ENCODE data around the gene LRRC25.
A peak's percentile ranks its signal among the peaks of the same experiment; 100 is the strongest.

Gene LRRC25

DNA sequence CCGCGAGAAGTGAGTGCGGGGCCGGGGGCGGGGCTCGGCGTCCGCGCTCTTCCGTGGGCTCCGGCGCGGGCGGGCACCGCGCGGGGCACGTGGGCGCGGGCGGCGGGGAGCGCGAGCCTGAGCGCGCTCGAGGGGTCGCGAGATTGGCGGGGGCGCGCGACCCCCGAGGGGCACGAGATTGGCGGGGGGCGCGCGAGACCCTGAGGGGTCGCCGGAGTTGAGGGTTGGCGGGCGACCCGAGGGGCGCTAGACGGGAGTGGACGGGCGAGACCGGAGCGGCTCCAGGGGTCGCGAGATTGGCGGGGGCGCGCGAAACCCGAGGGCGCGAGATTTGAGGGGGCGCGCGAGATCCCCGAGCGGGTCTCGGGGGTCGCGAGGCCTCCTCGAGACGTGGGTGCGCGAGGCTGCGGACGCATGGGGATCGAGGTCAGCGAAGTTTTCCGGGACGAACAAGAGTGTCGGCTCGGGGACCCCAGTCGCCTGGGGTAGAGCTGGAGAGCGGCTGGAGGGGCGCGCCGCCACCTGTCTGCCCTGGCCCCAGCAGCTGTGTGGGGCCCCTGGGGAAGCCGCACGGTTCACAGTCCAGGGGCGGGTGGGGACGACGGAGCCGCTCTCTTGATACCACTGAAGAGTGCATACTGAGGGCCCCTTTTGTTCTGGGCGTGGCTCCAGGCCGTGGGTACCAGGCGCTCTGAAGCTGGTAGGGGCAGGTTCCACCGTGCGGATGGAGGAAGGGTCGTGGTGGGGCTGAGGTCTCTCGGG, 22.5 kb upstream of the LRRC25 start:
- Histone ChIP-seq H3K36me3 (ENCODE audit: insufficient read depth, low read length) (no peaks in the 10 kb centered on the region), H3K27me3 (ENCODE audit: control insufficient read depth, insufficient read depth, low read length) (no peaks in the 10 kb centered on the region), H3K9me3 (replicated peaks; ENCODE audit: low read length) (no peaks in the 10 kb centered on the region), H3K4me3 (ENCODE audit: low read length) (peak overlapping the region; percentile 87), H3K4me2 (ENCODE audit: low read length) (peak overlapping the region; percentile 98), H3K4me1 (ENCODE audit: control insufficient read depth, insufficient read depth, low read length) (peaks cover 59% of the 10 kb centered on the region), H3K9ac (ENCODE audit: low read depth, low read length) (peak overlapping the region; percentile 86)

DNA sequence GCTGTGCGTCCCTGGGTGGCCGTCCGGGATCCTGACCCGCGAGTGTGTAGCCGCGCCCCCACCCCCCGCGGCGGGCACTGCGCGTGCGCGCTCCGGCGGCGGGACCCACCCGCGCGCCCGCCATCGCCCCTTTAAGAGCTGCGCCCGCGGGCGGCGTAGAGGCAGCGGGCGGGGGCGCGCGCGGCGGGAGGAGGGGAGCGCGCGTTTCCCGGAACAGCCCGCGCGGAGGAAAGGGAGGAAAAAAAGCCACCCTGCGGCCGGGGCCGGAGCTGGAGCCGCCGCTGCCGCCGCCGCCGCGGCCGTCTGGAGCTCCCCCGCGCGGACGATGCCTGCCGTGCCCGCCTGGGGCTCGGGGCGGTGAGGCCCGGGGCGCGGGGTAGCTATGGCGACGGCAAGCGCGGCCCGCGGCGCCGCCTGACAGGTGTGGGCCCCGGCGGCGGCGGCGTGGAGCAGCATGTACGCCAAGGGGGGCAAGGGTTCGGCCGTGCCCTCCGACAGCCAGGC, 21.8 kb upstream of the LRRC25 start, which contains the start of gene SSBP4:
TSS of gene SSBP4 (plus strand) at position 204 of the 504 bp plus-strand sequence. CDS start at position 455, 251 bp downstream.
- H3K9me3 ChIP-seq (replicated peaks; ENCODE audit: low read length): no peaks in the 10 kb centered on the region
- H3K4me1 ChIP-seq (ENCODE audit: control insufficient read depth, insufficient read depth, low read length): peaks cover 65% of the 10 kb centered on the region
- peak within 1 kb of the TSS; percentile 87 for H3K4me3 ChIP-seq (ENCODE audit: low read length)
- no peaks in the 10 kb centered on the region for H3K27me3 ChIP-seq (ENCODE audit: control insufficient read depth, insufficient read depth, low read length)
- H3K9ac ChIP-seq (ENCODE audit: low read depth, low read length): peak within 1 kb of the TSS; percentile 86
- peak within 1 kb of the TSS; percentile 98 for H3K4me2 ChIP-seq (ENCODE audit: low read length)
- H3K36me3 ChIP-seq (ENCODE audit: insufficient read depth, low read length): no peaks in the 10 kb centered on the region

DNA sequence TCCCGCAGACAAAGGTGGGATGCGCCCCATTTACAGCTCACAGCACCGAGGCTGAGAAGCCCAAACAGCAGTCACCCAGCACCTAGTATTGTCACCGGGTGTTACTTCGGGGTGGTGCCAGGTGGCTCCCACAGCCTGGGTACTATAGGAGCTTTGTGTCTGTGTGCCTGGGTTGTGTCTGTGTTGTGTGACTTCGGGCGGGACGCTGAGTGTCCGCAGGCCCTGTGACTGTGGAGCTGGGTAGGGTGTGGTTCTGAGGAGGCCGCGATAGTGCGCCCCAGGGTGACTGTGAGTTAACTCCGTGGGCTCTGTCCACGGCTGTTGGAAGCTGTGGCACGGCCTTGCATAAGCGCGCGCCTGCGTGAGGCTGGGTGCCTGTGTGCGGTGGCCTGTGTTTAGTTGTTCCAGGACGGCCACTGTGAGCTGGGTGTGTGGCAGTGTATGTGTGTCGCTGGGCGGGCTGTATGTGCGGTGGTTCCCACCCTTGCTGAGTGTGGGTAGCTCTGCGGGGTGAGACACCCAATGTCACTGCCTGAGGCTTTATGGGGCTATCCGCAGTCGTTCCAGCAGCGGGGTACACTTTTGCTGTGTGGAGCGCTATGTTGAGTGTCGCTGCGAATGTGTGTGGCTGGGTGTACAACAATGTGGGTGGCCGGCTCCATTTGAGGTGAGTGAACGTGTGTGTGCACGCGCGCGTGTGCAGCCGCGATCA, 21.2 kb upstream of the LRRC25 start:
- H3K27me3 ChIP-seq (ENCODE audit: control insufficient read depth, insufficient read depth, low read length): no peaks in the 10 kb centered on the region
- no peaks in the 10 kb centered on the region for H3K9me3 ChIP-seq (replicated peaks; ENCODE audit: low read length)
- peak overlapping the region; percentile 87 for H3K4me3 ChIP-seq (ENCODE audit: low read length)
- no peaks in the 10 kb centered on the region for H3K36me3 ChIP-seq (ENCODE audit: insufficient read depth, low read length)
- peak overlapping the region; percentile 98 for H3K4me2 ChIP-seq (ENCODE audit: low read length)
- peaks cover 66% of the 10 kb centered on the region for H3K4me1 ChIP-seq (ENCODE audit: control insufficient read depth, insufficient read depth, low read length)
- peak overlapping the region; percentile 19 for H3K9ac ChIP-seq (ENCODE audit: low read depth, low read length)

DNA sequence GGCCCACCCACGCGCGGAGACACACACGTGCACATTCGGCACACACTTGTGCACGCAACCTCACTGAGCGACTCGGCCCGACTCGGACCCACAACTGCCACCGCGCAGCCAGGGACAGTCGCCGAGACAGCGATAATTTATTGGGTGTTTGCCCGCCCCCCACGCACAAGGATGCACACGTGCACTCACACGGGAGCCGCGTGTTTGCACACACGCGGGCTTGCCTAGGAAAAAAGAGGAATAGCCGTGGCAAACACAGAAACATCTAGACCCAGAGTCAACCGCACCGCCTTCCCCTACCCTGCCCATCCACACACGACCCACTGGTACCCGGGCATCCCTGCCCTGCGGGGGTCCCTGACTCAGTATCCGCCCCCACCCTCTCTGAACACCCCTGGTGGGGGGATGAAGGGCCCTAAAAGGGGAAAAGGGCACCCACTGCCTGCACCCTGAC, 20.6 kb upstream of the LRRC25 start:
- no peaks in the 10 kb centered on the region for H3K36me3 ChIP-seq (ENCODE audit: insufficient read depth, low read length)
- no peaks in the 10 kb centered on the region for H3K9me3 ChIP-seq (replicated peaks; ENCODE audit: low read length)
- peak overlapping the region; percentile 62 for H3K4me3 ChIP-seq (ENCODE audit: low read length)
- peaks cover 66% of the 10 kb centered on the region for H3K4me1 ChIP-seq (ENCODE audit: control insufficient read depth, insufficient read depth, low read length)
- H3K4me2 ChIP-seq (ENCODE audit: low read length): peak overlapping the region; percentile 88
- peak overlapping the region; percentile 84 for H3K9ac ChIP-seq (ENCODE audit: low read depth, low read length)
- no peaks in the 10 kb centered on the region for H3K27me3 ChIP-seq (ENCODE audit: control insufficient read depth, insufficient read depth, low read length)

DNA sequence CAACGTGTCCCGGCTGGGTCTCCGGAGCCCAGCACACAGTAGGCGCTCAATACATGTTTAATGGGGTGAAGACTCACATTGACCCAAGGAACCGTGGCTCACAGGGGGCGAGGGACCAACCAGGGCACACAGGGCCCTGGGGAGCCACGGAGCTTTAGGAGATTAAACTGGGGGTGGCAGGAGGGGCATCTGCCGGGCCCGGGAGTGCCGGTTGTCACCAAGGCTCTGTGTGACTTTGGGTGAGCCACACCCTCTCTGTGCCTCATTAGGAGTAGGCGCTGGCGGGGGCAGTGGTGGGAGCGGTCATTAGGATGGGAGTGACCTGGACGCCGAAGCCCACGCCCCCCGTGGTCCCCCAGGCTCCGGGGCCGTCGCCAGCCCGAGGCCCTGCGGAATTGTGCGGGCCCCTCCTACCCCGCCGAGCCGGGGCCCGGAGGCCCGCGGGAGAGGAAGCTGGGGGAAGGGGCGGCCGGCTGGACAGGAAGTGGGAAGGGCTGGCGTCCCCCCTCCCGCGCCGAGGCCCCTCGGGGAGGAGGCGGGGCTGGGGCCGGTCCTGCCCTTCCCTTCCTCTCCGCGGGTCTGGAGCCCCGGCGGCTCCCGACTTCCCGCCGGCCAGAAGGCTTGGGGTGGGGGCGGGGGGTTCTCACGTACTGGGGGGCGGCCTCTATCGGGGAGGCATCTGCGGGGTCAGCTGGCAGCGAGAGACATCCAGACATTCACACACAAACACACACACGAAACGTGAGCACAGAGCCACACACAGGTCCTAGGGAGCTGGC, 20.0 kb upstream of the LRRC25 start:
- H3K4me1 ChIP-seq (ENCODE audit: control insufficient read depth, insufficient read depth, low read length): peaks cover 66% of the 10 kb centered on the region
- peak overlapping the region; percentile 62 for H3K4me3 ChIP-seq (ENCODE audit: low read length)
- H3K9ac ChIP-seq (ENCODE audit: low read depth, low read length): peak overlapping the region; percentile 84

DNA sequence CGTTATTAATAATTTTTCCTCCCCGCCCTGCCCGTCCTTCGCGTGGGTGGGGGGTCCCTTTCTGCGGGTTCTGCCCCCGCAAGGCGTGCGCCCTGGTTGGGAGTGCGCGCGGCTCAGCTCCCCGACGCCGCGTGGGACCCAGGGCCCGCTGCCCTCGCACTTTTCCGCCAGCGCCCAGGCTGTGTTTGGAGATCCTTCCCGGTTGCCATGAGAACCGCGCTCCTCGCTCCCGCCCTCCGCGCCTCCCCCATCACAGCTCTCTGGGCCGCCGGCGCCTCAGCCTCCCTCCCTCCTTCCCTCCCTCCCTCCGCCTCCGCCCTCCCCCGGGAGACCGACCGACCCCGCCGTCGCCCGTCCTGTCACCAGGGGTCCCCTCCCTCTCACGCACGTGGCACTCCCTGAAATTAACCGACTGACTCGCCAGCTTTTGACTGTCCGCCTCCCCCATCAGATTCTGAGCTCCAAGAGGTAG, 19.4 kb upstream of the LRRC25 start:
- Histone ChIP-seq H3K4me3 (ENCODE audit: low read length) (peak overlapping the region; percentile 62), H3K9ac (ENCODE audit: low read depth, low read length) (peak overlapping the region; percentile 84), H3K27me3 (ENCODE audit: control insufficient read depth, insufficient read depth, low read length) (no peaks in the 10 kb centered on the region), H3K4me1 (ENCODE audit: control insufficient read depth, insufficient read depth, low read length) (peaks cover 66% of the 10 kb centered on the region), H3K4me2 (ENCODE audit: low read length) (peak overlapping the region; percentile 88), H3K36me3 (ENCODE audit: insufficient read depth, low read length) (no peaks in the 10 kb centered on the region), H3K9me3 (replicated peaks; ENCODE audit: low read length) (no peaks in the 10 kb centered on the region)

More for the DNA sequence above, 20.0 kb upstream of the LRRC25 start:
- Histone ChIP-seq H3K9me3 (replicated peaks; ENCODE audit: low read length) (no peaks in the 10 kb centered on the region), H3K27me3 (ENCODE audit: control insufficient read depth, insufficient read depth, low read length) (no peaks in the 10 kb centered on the region), H3K4me2 (ENCODE audit: low read length) (peak overlapping the region; percentile 88), H3K36me3 (ENCODE audit: insufficient read depth, low read length) (no peaks in the 10 kb centered on the region)

DNA sequence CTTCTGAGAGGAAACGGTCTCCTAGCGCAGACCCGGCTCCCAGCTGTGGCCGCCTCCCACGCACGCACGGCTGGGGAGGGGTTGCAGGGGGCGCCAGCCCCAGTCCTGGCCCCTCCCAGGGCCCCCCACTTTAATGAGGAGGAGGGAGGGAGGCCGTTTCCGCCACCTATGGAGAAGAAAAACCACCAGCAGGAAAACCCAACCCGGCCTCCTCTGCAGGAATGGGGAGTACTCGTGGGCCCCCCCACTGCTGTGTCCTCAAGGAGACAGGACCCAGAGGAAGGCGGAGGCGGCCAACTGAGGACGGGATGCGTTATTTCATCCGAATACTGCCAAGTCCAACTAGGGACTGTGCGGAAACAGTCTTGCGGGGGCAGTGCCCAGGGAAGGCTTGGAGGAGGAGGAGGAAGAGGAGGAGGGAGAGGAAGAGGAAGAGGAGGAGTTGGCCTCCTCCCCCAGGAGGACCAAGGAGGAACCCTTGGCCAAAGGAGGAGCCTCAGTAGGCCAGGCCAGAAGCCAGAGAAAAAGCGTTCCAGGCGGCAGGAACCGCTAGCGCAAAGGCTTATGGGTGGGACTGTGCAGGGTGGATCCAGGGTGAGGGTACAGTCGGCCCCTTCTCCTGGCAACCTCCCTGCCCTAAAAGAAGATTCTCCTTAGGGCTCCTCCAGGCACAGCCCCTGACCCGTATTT, 17.9 kb upstream of the LRRC25 start:
- H3K4me2 ChIP-seq (ENCODE audit: low read length): peak overlapping the region; percentile 77
- H3K4me3 ChIP-seq (ENCODE audit: low read length): peak overlapping the region; percentile 56
- no peaks in the 10 kb centered on the region for H3K9me3 ChIP-seq (replicated peaks; ENCODE audit: low read length)
- peaks cover 55% of the 10 kb centered on the region for H3K4me1 ChIP-seq (ENCODE audit: control insufficient read depth, insufficient read depth, low read length)
- H3K27me3 ChIP-seq (ENCODE audit: control insufficient read depth, insufficient read depth, low read length): no peaks in the 10 kb centered on the region
- no peaks in the 10 kb centered on the region for H3K36me3 ChIP-seq (ENCODE audit: insufficient read depth, low read length)
- peak overlapping the region; percentile 60 for H3K9ac ChIP-seq (ENCODE audit: low read depth, low read length)

DNA sequence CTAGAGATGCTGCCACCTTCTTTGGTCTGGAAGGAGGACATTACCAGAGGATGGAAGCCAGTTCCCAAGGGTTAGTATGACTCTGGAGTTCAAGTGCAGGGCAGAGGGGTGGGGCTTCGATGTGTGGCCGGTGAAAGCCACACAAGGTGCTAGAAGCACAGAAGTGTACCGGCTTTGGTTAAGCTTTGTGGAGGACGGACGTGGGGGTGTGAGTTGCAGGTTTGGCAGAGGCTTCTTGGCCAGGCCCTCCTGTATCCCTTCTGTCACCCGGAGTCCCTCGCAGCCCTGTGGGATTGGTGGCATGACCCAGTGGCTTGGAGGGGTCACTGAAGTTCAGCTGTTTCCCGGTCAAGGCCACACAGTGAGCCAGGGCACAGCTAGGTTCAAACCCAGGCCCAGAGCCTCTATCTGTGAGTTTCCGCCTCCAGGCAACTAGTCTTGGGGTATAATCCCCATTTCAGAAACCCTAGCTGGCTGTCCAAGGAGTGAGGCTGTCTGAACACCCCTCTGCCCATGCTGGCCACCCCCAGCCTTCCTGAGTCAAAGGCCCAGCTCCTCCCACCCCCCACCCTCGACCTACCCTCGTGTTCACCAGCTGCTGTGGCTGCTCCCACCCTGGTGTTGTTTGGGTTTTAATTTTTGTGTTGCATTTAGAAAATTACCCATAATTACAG, 17.2 kb upstream of the LRRC25 start:
- Histone ChIP-seq H3K9ac (ENCODE audit: low read depth, low read length) (peak overlapping the region; percentile 60), H3K4me1 (ENCODE audit: control insufficient read depth, insufficient read depth, low read length) (peaks cover 52% of the 10 kb centered on the region), H3K4me2 (ENCODE audit: low read length) (peak overlapping the region; percentile 77), H3K36me3 (ENCODE audit: insufficient read depth, low read length) (no peaks in the 10 kb centered on the region), H3K4me3 (ENCODE audit: low read length) (peak overlapping the region; percentile 56), H3K27me3 (ENCODE audit: control insufficient read depth, insufficient read depth, low read length) (no peaks in the 10 kb centered on the region), H3K9me3 (replicated peaks; ENCODE audit: low read length) (no peaks in the 10 kb centered on the region)

DNA sequence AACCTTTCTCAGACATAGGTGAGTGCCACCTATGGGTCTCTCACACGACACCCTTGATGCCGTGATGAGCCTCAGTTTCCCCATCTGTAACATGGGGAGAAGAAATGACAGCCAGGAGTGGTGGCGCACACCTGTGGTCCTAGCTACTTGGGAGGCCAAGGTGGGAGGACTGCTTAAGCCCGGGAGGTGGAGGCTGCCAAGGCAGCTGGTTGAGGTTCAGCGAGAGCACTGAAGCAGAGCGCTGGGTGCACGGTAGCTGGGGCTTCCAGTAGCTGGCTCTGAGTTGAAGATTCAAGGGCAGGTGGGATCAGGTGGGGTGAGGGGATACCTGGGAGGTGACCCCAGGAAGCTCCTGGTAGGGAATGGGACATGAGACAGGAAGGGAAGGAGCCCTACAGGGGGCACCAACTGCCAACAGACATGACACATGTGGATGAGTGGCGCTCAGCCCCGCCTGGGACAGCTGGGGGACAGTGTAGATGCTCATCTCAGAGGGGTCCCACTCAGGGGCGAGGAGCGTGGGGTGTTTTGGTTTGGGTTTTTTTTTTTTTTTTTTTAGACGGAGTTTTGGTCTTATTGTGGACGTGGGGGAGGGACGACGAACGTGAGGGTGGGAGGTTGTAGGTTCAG, 15.3 kb upstream of the LRRC25 start:
- Histone ChIP-seq H3K9me3 (replicated peaks; ENCODE audit: low read length) (no peaks in the 10 kb centered on the region), H3K4me3 (ENCODE audit: low read length) (no peak overlapping the region), H3K27me3 (ENCODE audit: control insufficient read depth, insufficient read depth, low read length) (no peaks in the 10 kb centered on the region), H3K36me3 (ENCODE audit: insufficient read depth, low read length) (no peaks in the 10 kb centered on the region), H3K4me1 (ENCODE audit: control insufficient read depth, insufficient read depth, low read length) (peaks cover 39% of the 10 kb centered on the region), H3K9ac (ENCODE audit: low read depth, low read length) (no peak overlapping the region), H3K4me2 (ENCODE audit: low read length) (no peak overlapping the region)

DNA sequence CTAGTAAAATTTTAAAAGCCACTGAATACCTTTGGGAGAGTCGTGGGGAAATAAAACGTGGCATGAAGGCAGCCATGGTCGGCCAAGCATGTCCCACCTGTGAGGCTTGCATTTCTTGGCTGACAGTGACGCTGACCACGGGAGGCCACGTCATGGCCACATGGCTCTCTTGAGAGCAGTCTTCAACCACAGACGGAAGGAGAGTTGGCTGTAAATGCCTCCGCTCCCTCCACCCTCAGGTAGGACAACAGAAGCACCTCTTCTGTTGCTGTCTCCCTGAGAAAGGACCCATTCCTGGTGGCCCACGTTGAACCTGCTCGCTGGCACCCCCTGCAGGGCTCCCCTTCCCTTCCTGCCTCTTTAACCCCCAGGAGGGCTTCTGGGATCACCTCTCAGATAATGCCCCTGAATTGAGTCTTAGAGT, 10.6 kb upstream of the LRRC25 start:
- Histone ChIP-seq H3K4me3 (ENCODE audit: low read length) (no peak overlapping the region), H3K27me3 (ENCODE audit: control insufficient read depth, insufficient read depth, low read length) (no peaks in the 10 kb centered on the region), H3K4me1 (ENCODE audit: control insufficient read depth, insufficient read depth, low read length) (peaks cover 3% of the 10 kb centered on the region), H3K9ac (ENCODE audit: low read depth, low read length) (no peak overlapping the region), H3K9me3 (replicated peaks; ENCODE audit: low read length) (no peaks in the 10 kb centered on the region), H3K36me3 (ENCODE audit: insufficient read depth, low read length) (no peaks in the 10 kb centered on the region), H3K4me2 (ENCODE audit: low read length) (no peak overlapping the region)
